ENCODE results near the gene FZD10. TPM values are rescaled to one million over a fixed set of nuclear protein-coding genes. Genes with fewer than 3 reads are reported as not detected.

FZD10 gene
- total RNA-seq, 1 experiment from 2014 or later: not detected

DNA sequence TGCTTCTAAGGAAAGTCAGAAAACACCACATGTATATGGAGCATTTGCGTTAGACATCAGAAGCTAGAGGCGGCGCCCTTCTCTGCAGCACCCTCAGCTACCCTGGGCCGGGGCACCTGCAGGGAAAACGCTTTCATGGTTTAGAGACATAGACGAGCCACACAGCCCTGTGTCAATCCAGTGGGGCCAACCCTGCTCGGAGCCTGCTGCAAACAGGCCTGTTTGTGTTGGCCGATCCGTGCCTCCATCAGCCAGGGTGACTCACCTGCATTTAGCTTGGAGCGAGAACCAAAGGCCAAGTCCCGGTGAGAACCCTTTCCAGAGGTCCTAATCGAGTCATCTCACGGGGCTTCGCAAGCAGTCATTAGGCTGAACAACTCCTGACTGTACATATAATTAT lies 19.5 kb upstream of the FZD10 start:
- CTCF ChIA-PET: no interaction called here
- no peak for ATAC-seq
- intact Hi-C loops (cut with micrococcal nuclease; ENCODE audit: unreplicated experiment): no loop called here
- in situ Hi-C loops (cut with HindIII; ENCODE audit: low pct_unique_long_range_greater_than_20kb, low sequenced_read_pairs): no loop called here
- H3K4me3 ChIP-seq (ENCODE audit: low read depth in 2 of 2, low read length in 2 of 2): no peak overlapping the region
- no peaks in the 10 kb centered on the region for H3K4me1 ChIP-seq (ENCODE audit: control insufficient read depth, insufficient read depth, low read length)
- no peaks in the 10 kb centered on the region for H3K9me3 ChIP-seq (ENCODE audit: control insufficient read depth, insufficient read depth, low read depth, low read length)
- POLR2A ChIA-PET: no interaction called here
- BruUV-seq (replicated peaks): no TSS peak
- no peaks in the 10 kb centered on the region for H3K36me3 ChIP-seq (ENCODE audit: control insufficient read depth, insufficient read depth, low read length)
- no peak for TF ChIP-seq SIN3A (IDR thresholded peaks at IDR 0.05; ENCODE audit: borderline replicate concordance, insufficient read depth, low read depth, low read length)
- TF ChIP-seq, protein P1, sequence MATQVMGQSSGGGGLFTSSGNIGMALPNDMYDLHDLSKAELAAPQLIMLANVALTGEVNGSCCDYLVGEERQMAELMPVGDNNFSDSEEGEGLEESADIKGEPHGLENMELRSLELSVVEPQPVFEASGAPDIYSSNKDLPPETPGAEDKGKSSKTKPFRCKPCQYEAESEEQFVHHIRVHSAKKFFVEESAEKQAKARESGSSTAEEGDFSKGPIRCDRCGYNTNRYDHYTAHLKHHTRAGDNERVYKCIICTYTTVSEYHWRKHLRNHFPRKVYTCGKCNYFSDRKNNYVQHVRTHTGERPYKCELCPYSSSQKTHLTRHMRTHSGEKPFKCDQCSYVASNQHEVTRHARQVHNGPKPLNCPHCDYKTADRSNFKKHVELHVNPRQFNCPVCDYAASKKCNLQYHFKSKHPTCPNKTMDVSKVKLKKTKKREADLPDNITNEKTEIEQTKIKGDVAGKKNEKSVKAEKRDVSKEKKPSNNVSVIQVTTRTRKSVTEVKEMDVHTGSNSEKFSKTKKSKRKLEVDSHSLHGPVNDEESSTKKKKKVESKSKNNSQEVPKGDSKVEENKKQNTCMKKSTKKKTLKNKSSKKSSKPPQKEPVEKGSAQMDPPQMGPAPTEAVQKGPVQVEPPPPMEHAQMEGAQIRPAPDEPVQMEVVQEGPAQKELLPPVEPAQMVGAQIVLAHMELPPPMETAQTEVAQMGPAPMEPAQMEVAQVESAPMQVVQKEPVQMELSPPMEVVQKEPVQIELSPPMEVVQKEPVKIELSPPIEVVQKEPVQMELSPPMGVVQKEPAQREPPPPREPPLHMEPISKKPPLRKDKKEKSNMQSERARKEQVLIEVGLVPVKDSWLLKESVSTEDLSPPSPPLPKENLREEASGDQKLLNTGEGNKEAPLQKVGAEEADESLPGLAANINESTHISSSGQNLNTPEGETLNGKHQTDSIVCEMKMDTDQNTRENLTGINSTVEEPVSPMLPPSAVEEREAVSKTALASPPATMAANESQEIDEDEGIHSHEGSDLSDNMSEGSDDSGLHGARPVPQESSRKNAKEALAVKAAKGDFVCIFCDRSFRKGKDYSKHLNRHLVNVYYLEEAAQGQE (IDR thresholded peaks at IDR 0.05; ENCODE audit: insufficient read depth in 1 of 2, low read depth in 2 of 2, low read length in 1 of 2): no peak
- no peak for TF ChIP-seq POLR2AphosphoS5 (IDR thresholded peaks at IDR 0.05; ENCODE audit: low read depth, low read length)
- no peak for DNase-seq (ENCODE audit: low read depth, low spot score)
- H3K27me3 ChIP-seq (ENCODE audit: control insufficient read depth, insufficient read depth, low read length): no peaks in the 10 kb centered on the region
- no peak overlapping the region for H3K27ac ChIP-seq (ENCODE audit: low read length)

DNA sequence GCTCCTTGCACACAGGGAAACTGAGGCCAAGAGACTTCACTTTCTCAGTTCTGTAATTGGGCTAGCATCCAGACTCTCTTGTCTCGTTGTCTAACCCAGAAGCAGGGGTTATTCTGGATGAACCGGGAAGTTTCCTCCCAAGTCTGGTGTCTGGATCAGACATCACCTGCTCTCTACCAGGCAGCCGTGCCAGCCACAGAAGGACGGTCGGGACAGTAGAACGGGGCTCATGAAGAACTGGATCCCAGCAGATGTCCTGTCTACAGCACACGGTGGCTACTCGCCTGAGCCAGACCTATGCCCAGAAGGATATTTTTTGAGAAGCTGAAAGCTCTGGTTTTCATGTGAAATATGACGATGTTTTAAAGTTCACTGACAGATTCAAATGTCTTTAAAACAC lies 19.1 kb upstream of the FZD10 start:
- no peaks in the 10 kb centered on the region for H3K36me3 ChIP-seq (ENCODE audit: control insufficient read depth, insufficient read depth, low read length)
- TF ChIP-seq SIN3A (IDR thresholded peaks at IDR 0.05; ENCODE audit: borderline replicate concordance, insufficient read depth, low read depth, low read length) (no peak), TCF7L2 (IDR thresholded peaks at IDR 0.05; ENCODE audit: low read depth, low read length) (no peak), CTCF (IDR thresholded peaks at IDR 0.05) (no peak), POLR2AphosphoS5 (IDR thresholded peaks at IDR 0.05; ENCODE audit: low read depth, low read length) (no peak)
- TF ChIP-seq, protein P1 (IDR thresholded peaks at IDR 0.05; ENCODE audit: insufficient read depth in 1 of 2, low read depth in 2 of 2, low read length in 1 of 2): no peak
- in situ Hi-C loops (cut with HindIII; ENCODE audit: low pct_unique_long_range_greater_than_20kb, low sequenced_read_pairs): no loop called here
- CTCF ChIA-PET: no interaction called here
- no peaks in the 10 kb centered on the region for H3K9me3 ChIP-seq (ENCODE audit: control insufficient read depth, insufficient read depth, low read depth, low read length)
- ATAC-seq (no peak), DNase-seq (ENCODE audit: low read depth, low spot score) (no peak)
- H3K27ac ChIP-seq (ENCODE audit: low read length): no peak overlapping the region
- intact Hi-C loops (cut with micrococcal nuclease; ENCODE audit: unreplicated experiment): no loop called here
- POLR2A ChIA-PET: no interaction called here
- BruUV-seq (replicated peaks): no TSS peak
- H3K4me3 ChIP-seq (ENCODE audit: low read depth in 2 of 2, low read length in 2 of 2): no peak overlapping the region
- no peaks in the 10 kb centered on the region for H3K27me3 ChIP-seq (ENCODE audit: control insufficient read depth, insufficient read depth, low read length)
- no peaks in the 10 kb centered on the region for H3K4me1 ChIP-seq (ENCODE audit: control insufficient read depth, insufficient read depth, low read length)
